ENCODE results near the gene NEURL1. TPM values are rescaled to one million over a fixed set of nuclear protein-coding genes. Genes with fewer than 3 reads are reported as not detected.
"Not testable (repeated sequence)": the region's sequence is repeated elsewhere in the genome, so short reads cannot be mapped to it uniquely, and the experiment has no call there.

Gene NEURL1
- total RNA-seq, 1 donor from 2014 or later: 4.2 TPM

- no peak overlapping the region for H3K27ac ChIP-seq
- no peak for TF ChIP-seq POLR2A (IDR thresholded peaks at IDR 0.05)
- no peak for TF ChIP-seq CTCF (IDR thresholded peaks at IDR 0.05)
- TF ChIP-seq POLR2AphosphoS5 (IDR thresholded peaks at IDR 0.05; ENCODE audit: insufficient read depth in 1 of 2, low read depth in 1 of 2): peak in 1 of 2 donors; percentile 14
- H3K4me1 ChIP-seq: peaks cover 23% of the 10 kb centered on the region
- no peak for DNase-seq (ENCODE audit: extremely low spot score in 2 of 2)
- H3K36me3 ChIP-seq: peaks cover 0 to 31% of the 10 kb centered on the region in 2 donors
- no peaks in the 10 kb centered on the region for H3K9me3 ChIP-seq
- H3K4me3 ChIP-seq: no peak overlapping the region
- H3K27me3 ChIP-seq: no peaks in the 10 kb centered on the region
- intact Hi-C loops (cut with DNase I): no loop called here
These were observed 134.4 kb downstream of the NEURL1 start for GRCh38 chr10:103627893-103628292.

GRCh38 chr10:103629581-103629980, 136.1 kb downstream of the NEURL1 start:
- DNase-seq (ENCODE audit: extremely low spot score in 2 of 2): no peak
- Histone ChIP-seq H3K4me3 (no peak overlapping the region), H3K9me3 (no peaks in the 10 kb centered on the region), H3K27ac (peak overlapping the region; percentile 16), H3K36me3 (peaks cover 0 to 31% of the 10 kb centered on the region in 2 donors), H3K27me3 (no peaks in the 10 kb centered on the region), H3K4me1 (peaks cover 13% of the 10 kb centered on the region)
- intact Hi-C loops (cut with DNase I): no loop called here
- TF ChIP-seq CTCF (IDR thresholded peaks at IDR 0.05) (no peak), POLR2AphosphoS5 (IDR thresholded peaks at IDR 0.05; ENCODE audit: insufficient read depth in 1 of 2, low read depth in 1 of 2) (no peak), POLR2A (IDR thresholded peaks at IDR 0.05) (no peak)

GRCh38 chr10:103630156-103630555, 136.7 kb downstream of the NEURL1 start:
- Histone ChIP-seq H3K4me3 (no peak overlapping the region), H3K9me3 (no peaks in the 10 kb centered on the region), H3K27me3 (no peaks in the 10 kb centered on the region), H3K36me3 (peaks cover 0 to 28% of the 10 kb centered on the region in 2 donors), H3K4me1 (peaks cover 17% of the 10 kb centered on the region), H3K27ac (peak overlapping the region; percentile 16)
- DNase-seq (ENCODE audit: extremely low spot score in 2 of 2): no peak
- TF ChIP-seq CTCF (IDR thresholded peaks at IDR 0.05) (no peak), POLR2A (IDR thresholded peaks at IDR 0.05) (no peak), POLR2AphosphoS5 (IDR thresholded peaks at IDR 0.05; ENCODE audit: insufficient read depth in 1 of 2, low read depth in 1 of 2) (no peak)
- intact Hi-C loops (cut with DNase I): no loop called here

- intact Hi-C loops (cut with DNase I): no loop called here
- Histone ChIP-seq H3K27me3 (no peaks in the 10 kb centered on the region), H3K4me3 (no peak overlapping the region), H3K27ac (peak overlapping the region; percentile 10), H3K4me1 (peaks cover 38% of the 10 kb centered on the region), H3K9me3 (no peaks in the 10 kb centered on the region), H3K36me3 (peaks cover 0 to 9% of the 10 kb centered on the region in 2 donors)
- DNase-seq (ENCODE audit: extremely low spot score in 2 of 2): no peak
- TF ChIP-seq CTCF (IDR thresholded peaks at IDR 0.05) (no peak), POLR2AphosphoS5 (IDR thresholded peaks at IDR 0.05; ENCODE audit: insufficient read depth in 1 of 2, low read depth in 1 of 2) (peak in 1 of 2 donors; percentile 11), POLR2A (IDR thresholded peaks at IDR 0.05) (no peak)
These were observed 138.7 kb downstream of the NEURL1 start for GRCh38 chr10:103632247-103632642.

GRCh38 chr10:103632871-103633270, 139.4 kb downstream of the NEURL1 start:
- H3K36me3 ChIP-seq; H3K27me3 ChIP-seq; DNase-seq (ENCODE audit: extremely low spot score in 2 of 2); intact Hi-C loops (cut with DNase I); H3K4me3 ChIP-seq; H3K9me3 ChIP-seq: not testable (repeated sequence)
- Histone ChIP-seq H3K4me1 (peaks cover 45% of the 10 kb centered on the region), H3K27ac (peak overlapping the region; percentile 10)

Data from vagina (tissue), 2 donors.